ENCODE data around the gene SPINT3. TPM values are rescaled to one million over a fixed set of nuclear protein-coding genes. Genes with fewer than 3 reads are reported as not detected.

SPINT3 gene, protein sequence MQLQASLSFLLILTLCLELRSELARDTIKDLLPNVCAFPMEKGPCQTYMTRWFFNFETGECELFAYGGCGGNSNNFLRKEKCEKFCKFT
- total RNA-seq: not detected

DNA sequence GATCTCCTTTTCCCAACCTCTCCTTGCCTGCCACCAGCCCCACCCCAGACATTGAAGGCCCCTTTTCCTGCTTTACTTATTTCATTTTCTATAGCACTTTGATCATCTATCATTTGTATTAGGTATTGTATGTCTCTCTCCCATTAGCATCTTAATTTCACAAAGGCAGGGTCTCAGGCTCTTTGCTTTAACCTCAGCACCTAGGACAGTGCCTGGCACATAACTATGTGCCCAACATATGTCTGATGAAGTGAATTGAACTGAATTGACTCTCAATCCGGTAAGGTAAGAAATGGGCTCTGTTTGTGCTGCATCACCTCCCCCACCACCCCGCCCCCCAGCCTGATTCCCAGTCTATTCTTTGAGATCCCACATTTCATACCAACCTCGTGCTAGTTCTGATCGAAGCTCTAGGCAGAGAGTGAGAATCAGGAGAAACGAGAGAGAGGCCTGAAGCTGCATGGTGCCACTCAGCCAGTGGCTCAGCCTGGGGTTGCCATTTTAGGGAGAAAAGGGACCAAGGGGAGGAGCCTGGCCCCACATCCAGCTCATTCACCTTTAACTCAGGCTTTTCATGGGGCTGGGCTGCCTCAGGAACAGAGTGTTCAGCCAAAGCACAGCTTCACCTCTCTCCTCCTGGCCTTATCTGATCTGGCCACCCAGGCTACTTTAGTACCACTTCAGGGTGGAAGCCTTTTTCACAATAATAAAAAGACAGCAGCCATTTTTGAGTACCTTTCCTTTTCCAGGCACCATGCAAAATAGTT, at the start of gene SPINT3:
TSS of gene SPINT3 (minus strand) at position 476 of the 767 bp plus-strand sequence. CDS start at position 462, 14 bp downstream.
- Histone ChIP-seq H3K9me3 (no peaks in the 10 kb centered on the region), H3K27me3 (no peaks in the 10 kb centered on the region), H3K36me3 (no peaks in the 10 kb centered on the region), H3K4me3 (no peak within 1 kb of the TSS), H3K4me1 (no peaks in the 10 kb centered on the region), H3K27ac (no peak within 1 kb of the TSS)
- no peak for DNase-seq (ENCODE audit: low spot score)
- TF ChIP-seq, protein P1, sequence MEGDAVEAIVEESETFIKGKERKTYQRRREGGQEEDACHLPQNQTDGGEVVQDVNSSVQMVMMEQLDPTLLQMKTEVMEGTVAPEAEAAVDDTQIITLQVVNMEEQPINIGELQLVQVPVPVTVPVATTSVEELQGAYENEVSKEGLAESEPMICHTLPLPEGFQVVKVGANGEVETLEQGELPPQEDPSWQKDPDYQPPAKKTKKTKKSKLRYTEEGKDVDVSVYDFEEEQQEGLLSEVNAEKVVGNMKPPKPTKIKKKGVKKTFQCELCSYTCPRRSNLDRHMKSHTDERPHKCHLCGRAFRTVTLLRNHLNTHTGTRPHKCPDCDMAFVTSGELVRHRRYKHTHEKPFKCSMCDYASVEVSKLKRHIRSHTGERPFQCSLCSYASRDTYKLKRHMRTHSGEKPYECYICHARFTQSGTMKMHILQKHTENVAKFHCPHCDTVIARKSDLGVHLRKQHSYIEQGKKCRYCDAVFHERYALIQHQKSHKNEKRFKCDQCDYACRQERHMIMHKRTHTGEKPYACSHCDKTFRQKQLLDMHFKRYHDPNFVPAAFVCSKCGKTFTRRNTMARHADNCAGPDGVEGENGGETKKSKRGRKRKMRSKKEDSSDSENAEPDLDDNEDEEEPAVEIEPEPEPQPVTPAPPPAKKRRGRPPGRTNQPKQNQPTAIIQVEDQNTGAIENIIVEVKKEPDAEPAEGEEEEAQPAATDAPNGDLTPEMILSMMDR (IDR thresholded peaks at IDR 0.05): no peak

DNA sequence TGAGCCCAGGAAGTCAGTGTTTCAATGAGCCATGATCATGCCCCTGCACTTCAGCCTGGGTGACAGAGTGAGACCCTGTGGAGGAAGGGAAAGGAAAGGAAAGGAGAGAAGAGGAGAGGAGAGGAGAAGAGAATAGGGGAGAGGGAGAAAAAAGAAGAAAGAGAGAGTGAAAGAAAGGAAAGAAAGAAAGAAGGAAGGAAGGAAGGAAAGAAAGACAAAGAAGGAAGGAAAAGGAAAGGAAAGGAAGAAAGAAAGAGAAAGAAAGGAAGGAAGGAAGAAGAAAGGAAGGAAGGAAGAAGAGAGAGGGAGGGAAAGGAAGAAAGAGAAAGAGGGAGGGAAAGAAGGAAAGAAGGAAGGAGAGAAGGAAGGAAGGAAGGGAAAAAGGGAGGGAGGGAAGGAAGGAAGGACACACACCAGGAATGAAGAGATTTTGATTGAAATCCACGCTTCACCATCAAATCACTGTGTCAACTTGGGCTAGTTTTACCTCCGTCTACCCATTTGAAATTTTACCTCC, 49.4 kb upstream of the SPINT3 start:
- H3K9me3 ChIP-seq: no peaks in the 10 kb centered on the region
- H3K36me3 ChIP-seq: no peaks in the 10 kb centered on the region
- H3K27ac ChIP-seq: no peak overlapping the region
- H3K4me3 ChIP-seq: no peak overlapping the region
- no peak for DNase-seq (ENCODE audit: low spot score)
- H3K4me1 ChIP-seq: no peaks in the 10 kb centered on the region
- TF ChIP-seq, protein P1 (IDR thresholded peaks at IDR 0.05): no peak
- no peaks in the 10 kb centered on the region for H3K27me3 ChIP-seq

DNA sequence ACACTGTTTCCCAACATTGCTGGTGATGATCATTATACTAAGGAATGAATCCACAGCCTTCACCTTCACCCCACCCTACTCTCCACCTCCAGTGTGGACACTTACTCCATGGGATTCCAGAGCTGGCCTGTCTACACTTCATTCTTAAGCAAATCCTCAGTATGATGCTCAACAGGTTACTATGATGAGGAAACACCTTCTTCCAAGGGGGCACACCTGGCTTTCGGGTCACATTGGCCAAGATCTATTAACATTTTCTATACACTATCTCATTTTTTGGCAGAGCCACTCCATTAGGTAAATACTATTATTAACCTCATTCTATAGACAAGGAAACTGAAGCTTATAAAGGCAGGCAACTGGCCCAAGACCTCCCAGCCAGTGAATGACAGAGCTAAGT, 39.8 kb upstream of the SPINT3 start:
- no peak for DNase-seq (ENCODE audit: low spot score)
- no peaks in the 10 kb centered on the region for H3K36me3 ChIP-seq
- no peak overlapping the region for H3K4me3 ChIP-seq
- no peaks in the 10 kb centered on the region for H3K4me1 ChIP-seq
- TF ChIP-seq, protein P1 (IDR thresholded peaks at IDR 0.05): no peak
- H3K9me3 ChIP-seq: no peaks in the 10 kb centered on the region
- no peaks in the 10 kb centered on the region for H3K27me3 ChIP-seq
- H3K27ac ChIP-seq: no peak overlapping the region

DNA sequence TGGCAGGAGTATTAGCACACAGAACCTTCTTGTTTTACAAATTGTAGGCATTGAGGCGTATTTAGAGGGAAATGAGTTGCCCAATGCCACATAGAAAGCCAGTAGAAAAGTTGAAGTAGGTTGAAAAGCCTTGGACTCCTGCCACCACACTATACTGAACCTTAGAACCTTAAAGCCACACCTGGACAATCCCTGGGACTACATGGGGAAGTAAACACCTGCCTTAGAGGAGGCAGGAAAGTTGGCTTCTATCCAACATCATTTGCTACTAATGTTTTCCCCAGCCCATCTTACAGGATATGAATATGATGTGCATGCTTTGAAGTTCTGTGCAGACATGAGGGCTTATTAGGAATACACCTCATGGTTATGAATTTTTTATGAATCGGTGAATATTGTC, 37.0 kb upstream of the SPINT3 start:
- Histone ChIP-seq H3K9me3 (no peaks in the 10 kb centered on the region), H3K36me3 (no peaks in the 10 kb centered on the region), H3K4me3 (no peak overlapping the region), H3K4me1 (no peaks in the 10 kb centered on the region), H3K27me3 (no peaks in the 10 kb centered on the region), H3K27ac (no peak overlapping the region)
- no peak for DNase-seq (ENCODE audit: low spot score)
- TF ChIP-seq, protein P1 (IDR thresholded peaks at IDR 0.05): no peak

DNA sequence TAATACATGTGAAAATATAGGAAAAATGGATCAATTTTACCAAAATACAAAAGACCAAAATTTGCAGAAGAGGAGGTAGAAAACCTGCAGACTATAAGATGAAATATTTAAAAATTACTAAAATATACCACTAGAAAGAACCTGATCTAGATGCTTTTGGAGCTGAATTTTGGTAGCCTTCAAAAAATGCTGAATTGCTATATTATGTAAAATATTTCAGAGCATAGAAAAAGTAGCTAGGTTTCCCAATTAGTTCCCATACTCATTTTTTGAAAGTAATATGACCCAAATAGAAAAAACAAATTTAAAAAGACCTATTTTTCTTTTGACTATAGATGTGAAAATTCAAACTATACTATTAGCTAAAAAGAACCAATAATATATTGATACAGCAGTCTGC, 35.3 kb upstream of the SPINT3 start:
- no peaks in the 10 kb centered on the region for H3K4me1 ChIP-seq
- H3K4me3 ChIP-seq: no peak overlapping the region
- no peaks in the 10 kb centered on the region for H3K27me3 ChIP-seq
- H3K27ac ChIP-seq: no peak overlapping the region
- H3K36me3 ChIP-seq: no peaks in the 10 kb centered on the region
- H3K9me3 ChIP-seq: no peaks in the 10 kb centered on the region
- TF ChIP-seq, protein P1 (IDR thresholded peaks at IDR 0.05): no peak
- no peak for DNase-seq (ENCODE audit: low spot score)
